Neuronal stem cell (in vitro differentiated cells): ENCODE measurements around the gene CUX1.
"Not testable (repeated sequence)": the region's sequence is repeated elsewhere in the genome, so short reads cannot be mapped to it uniquely, and the experiment has no call there.

Experiments
- DNase-seq: peaks from one replicate; pipeline ENCODE4 v3.0.0-alpha.2; 2013; ENCODE audit warnings: low spot score
- H2AFZ ChIP-seq: one replicate; pipeline ENCODE4 v1.6.1; 2013; ENCODE audit warnings: mild to moderate bottlenecking, low read length, inconsistent platforms
- H2AK5ac ChIP-seq: 2 replicates; pipeline ENCODE4 v1.6.1; 2013; ENCODE audit warnings: low read depth, mild to moderate bottlenecking, inconsistent platforms, low read length, moderate library complexity, mixed read lengths
- H2BK120ac ChIP-seq: 2 replicates; pipeline ENCODE4 v1.6.1; 2013; ENCODE audit warnings: low read depth, mild to moderate bottlenecking, inconsistent platforms, low read length, moderate library complexity, mixed read lengths
- H2BK12ac ChIP-seq: one replicate; pipeline ENCODE4 v1.6.1; 2013; ENCODE audit warnings: low read length, inconsistent platforms
- H2BK15ac ChIP-seq: 2 replicates; pipeline ENCODE4 v1.6.1; 2013; ENCODE audit warnings: mild to moderate bottlenecking, low read length, inconsistent platforms, mixed read lengths
- H2BK5ac ChIP-seq: one replicate; pipeline ENCODE4 v1.6.1; 2013; ENCODE audit warnings: inconsistent platforms, mild to moderate bottlenecking, low read length, moderate library complexity
- H3K14ac ChIP-seq: one replicate; pipeline ENCODE4 v1.6.1; 2013; ENCODE audit warnings: low read length, inconsistent platforms
- H3K18ac ChIP-seq: 2 replicates; pipeline ENCODE4 v1.6.1; 2013; ENCODE audit warnings: low read length, inconsistent platforms
- H3K23ac ChIP-seq: 2 replicates; pipeline ENCODE4 v1.6.1; 2013; ENCODE audit warnings: low read depth, mild to moderate bottlenecking, mixed read lengths, low read length, inconsistent platforms; ENCODE audit not compliant: poor library complexity
- H3K27ac ChIP-seq: replicated peaks from 3 replicates; pipeline ENCODE4 v1.5.1; 2013; ENCODE audit warnings: low read length, inconsistent platforms
- H3K27me3 ChIP-seq, 3 experiments: 2 replicates each; pipeline ENCODE4 v1.6.1; 2013; ENCODE audit warnings: low read length in 3 of 3, mild to moderate bottlenecking in 2 of 3, inconsistent platforms in 1 of 3, low read depth in 1 of 3, mixed read lengths in 1 of 3, moderate library complexity in 1 of 3; ENCODE audit not compliant: control insufficient read depth in 3 of 3, insufficient read depth in 3 of 3
- H3K36me3 ChIP-seq, 2 donors: replicated peaks in 1 of 2; 2 replicates each; pipeline ENCODE4 v1.6.1; 2013; ENCODE audit warnings: low read length in 2 of 2; ENCODE audit not compliant: control insufficient read depth in 2 of 2, insufficient read depth in 2 of 2
- H3K4ac ChIP-seq: 2 replicates; pipeline ENCODE4 v1.6.1; 2013; ENCODE audit warnings: inconsistent platforms, mild to moderate bottlenecking, low read length, moderate library complexity
- H3K4me1 ChIP-seq, 2 donors: 1 replicate in 1 of 2; 2 replicates in 1 of 2; pipeline ENCODE4 v1.6.1; 2013; ENCODE audit warnings: low read length in 2 of 2, low read depth in 1 of 2; ENCODE audit not compliant: control insufficient read depth in 2 of 2, insufficient read depth in 1 of 2
- H3K4me2 ChIP-seq: one replicate; pipeline ENCODE4 v1.6.1; 2013; ENCODE audit warnings: mild to moderate bottlenecking, low read length, inconsistent platforms; ENCODE audit not compliant: insufficient read depth, poor library complexity, severe bottlenecking
- H3K4me3 ChIP-seq, 2 donors: 2 replicates each; pipeline ENCODE4 v1.5.1; 2013; ENCODE audit warnings: low read length in 2 of 2, mild to moderate bottlenecking in 2 of 2, inconsistent platforms in 1 of 2, moderate library complexity in 1 of 2
- H3K79me1 ChIP-seq: one replicate; pipeline ENCODE4 v1.6.1; 2013; ENCODE audit warnings: low read depth, mild to moderate bottlenecking, inconsistent platforms, low read length, moderate library complexity
- H3K9ac ChIP-seq: one replicate; pipeline ENCODE4 v1.6.1; 2013; ENCODE audit warnings: mild to moderate bottlenecking, low read depth, low read length, inconsistent platforms; ENCODE audit not compliant: poor library complexity
- H3K9me3 ChIP-seq, 2 donors: replicated peaks in 1 of 2; 2 replicates each; pipeline versions ENCODE3 to v1.6.1; 2013; ENCODE audit warnings: low read length in 2 of 2, mild to moderate bottlenecking in 2 of 2, inconsistent platforms in 1 of 2, low read depth in 1 of 2, mixed read lengths in 1 of 2, moderate library complexity in 1 of 2; ENCODE audit not compliant: control insufficient read depth in 2 of 2, insufficient read depth in 1 of 2
- H4K8ac ChIP-seq: one replicate; pipeline ENCODE4 v1.6.1; 2013; ENCODE audit warnings: low read depth, mild to moderate bottlenecking, inconsistent platforms, low read length, moderate library complexity
- H4K91ac ChIP-seq: one replicate; pipeline ENCODE4 v1.6.1; 2013; ENCODE audit warnings: low read length, low read depth, mild to moderate bottlenecking, inconsistent platforms; ENCODE audit not compliant: poor library complexity
- WGBS, 2 donors: extraction: QIAGEN DNeasy Blood & Tissue Kit; methylation state at CpG; one replicate each; pipeline ENCODE4 v1.1.7; 2013; ENCODE audit warnings: missing lambda C conversion rate in 2 of 2, mixed read lengths in 1 of 2; ENCODE audit not compliant: insufficient read length in 2 of 2, insufficient replicate concordance in 1 of 2; ENCODE audit errors: extremely low coverage in 2 of 2; 5-methylcytosine and 5-hydroxymethylcytosine counted together

Gene CUX1

GRCh38 chr7:101835136-101835535, 17.7 kb downstream of the CUX1 start:
- Histone ChIP-seq H3K23ac (no peak overlapping the region), H3K27ac (no peak overlapping the region), H3K27me3 (no peaks in the 10 kb centered on the region), H3K4me2 (no peak overlapping the region), H3K4ac (no peak overlapping the region), H3K4me3 (no peak overlapping the region), H3K9me3 (no peaks in the 10 kb centered on the region), H3K4me1 (peaks cover 0 to 5% of the 10 kb centered on the region in 2 donors), H2BK15ac (no peak overlapping the region), H2BK5ac (no peak overlapping the region), H3K18ac (no peak overlapping the region), H3K79me1 (peaks cover 6% of the 10 kb centered on the region), H3K14ac (no peak overlapping the region), H2AFZ (no peak overlapping the region), H2BK12ac (no peak overlapping the region), H4K91ac (no peak overlapping the region), H2AK5ac (no peak overlapping the region), H2BK120ac (no peak overlapping the region), H3K9ac (no peak overlapping the region), H3K36me3 (peaks cover 1 to 3% of the 10 kb centered on the region in 2 donors), H4K8ac (no peak overlapping the region)
- WGBS, 2 donors, result no CpG with 5 or more reads among the region's 12 CpGs
- no peak for DNase-seq

- not testable (repeated sequence) for DNase-seq, H2BK12ac ChIP-seq, H3K9ac ChIP-seq, H3K23ac ChIP-seq, H2BK5ac ChIP-seq, H3K27me3 ChIP-seq, H3K4me1 ChIP-seq, H3K18ac ChIP-seq, H3K4me2 ChIP-seq, H4K8ac ChIP-seq, H2AFZ ChIP-seq, H2AK5ac ChIP-seq, H3K36me3 ChIP-seq, H3K79me1 ChIP-seq, H4K91ac ChIP-seq, H2BK120ac ChIP-seq, H2BK15ac ChIP-seq, H3K27ac ChIP-seq, H3K4me3 ChIP-seq, H3K14ac ChIP-seq, H3K9me3 ChIP-seq, H3K4ac ChIP-seq
- no CpG with 5 or more reads among the region's 7 CpGs for WGBS, 2 donors
These were observed 20.0 kb downstream of the CUX1 start for GRCh38 chr7:101837433-101837832.

DNA sequence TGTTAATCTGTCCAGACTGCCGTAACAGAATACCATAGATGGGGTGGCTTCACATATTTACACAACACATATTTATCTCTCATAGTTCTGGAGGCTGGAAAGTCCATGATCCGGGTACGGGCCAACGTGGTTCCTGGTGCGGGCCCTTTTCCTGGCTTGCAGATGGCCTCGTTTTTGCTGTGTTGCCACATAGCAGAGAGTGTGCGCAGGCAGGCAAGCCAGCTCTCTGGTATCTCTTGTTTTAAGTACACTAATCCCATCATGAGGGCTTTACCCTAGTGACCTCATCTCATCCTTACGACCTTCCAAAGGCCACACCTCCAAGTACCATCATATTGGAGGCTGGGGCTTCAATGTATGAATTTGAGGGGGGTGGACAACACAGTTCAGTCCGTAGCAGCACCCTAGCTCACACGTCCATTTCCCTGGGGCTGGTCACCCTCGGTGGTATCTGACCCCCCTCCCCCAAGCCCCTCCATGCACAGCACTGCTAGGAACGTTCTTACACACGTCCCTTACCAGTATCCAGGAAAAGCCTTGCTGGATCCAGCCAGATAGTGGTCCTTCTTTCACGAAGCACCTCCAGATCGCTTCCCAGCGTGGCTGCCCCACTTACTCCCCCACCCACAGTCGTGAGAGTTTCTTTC, 21.5 kb downstream of the CUX1 start:
- H3K14ac ChIP-seq, result no peak overlapping the region

GRCh38 chr7:101841328-101841727, 23.9 kb downstream of the CUX1 start:
- no peak for DNase-seq
- H3K79me1 ChIP-seq, result peaks cover 11% of the 10 kb centered on the region
- no peak overlapping the region for H4K91ac ChIP-seq
- peaks cover 3 to 6% of the 10 kb centered on the region in 2 donors for H3K9me3 ChIP-seq
- no peak overlapping the region for H3K9ac ChIP-seq
- H3K27me3 ChIP-seq, result no peaks in the 10 kb centered on the region
- no peak overlapping the region for H3K4ac ChIP-seq
- H2BK12ac ChIP-seq, result no peak overlapping the region
- H2BK5ac ChIP-seq, result no peak overlapping the region
- H2AFZ ChIP-seq, result no peak overlapping the region
- H2AK5ac ChIP-seq, result no peak overlapping the region
- H3K14ac ChIP-seq, result no peak overlapping the region
- H3K4me1 ChIP-seq, result peaks cover 0 to 5% of the 10 kb centered on the region in 2 donors
- H2BK120ac ChIP-seq, result no peak overlapping the region
- no peak overlapping the region for H3K23ac ChIP-seq
- no peak overlapping the region for H3K4me3 ChIP-seq
- no peak overlapping the region for H2BK15ac ChIP-seq
- H3K4me2 ChIP-seq, result no peak overlapping the region
- H3K27ac ChIP-seq, result no peak overlapping the region
- H3K18ac ChIP-seq, result no peak overlapping the region
- WGBS, 2 donors, result no CpG with 5 or more reads among the region's 3 CpGs
- H3K36me3 ChIP-seq, result no peaks in the 10 kb centered on the region
- H4K8ac ChIP-seq, result no peak overlapping the region

More for the DNA sequence above, 21.5 kb downstream of the CUX1 start:
- Histone ChIP-seq H3K27ac (no peak overlapping the region), H3K4ac (no peak overlapping the region), H3K23ac (no peak overlapping the region), H4K91ac (no peak overlapping the region), H2BK12ac (no peak overlapping the region), H2AFZ (no peak overlapping the region), H3K4me3 (no peak overlapping the region), H3K18ac (no peak overlapping the region), H3K9me3 (peaks cover 0 to 4% of the 10 kb centered on the region in 2 donors), H3K27me3 (no peaks in the 10 kb centered on the region), H3K79me1 (peaks cover 5% of the 10 kb centered on the region), H2AK5ac (no peak overlapping the region), H2BK5ac (no peak overlapping the region), H3K4me2 (no peak overlapping the region), H3K9ac (no peak overlapping the region), H3K4me1 (peaks cover 0 to 5% of the 10 kb centered on the region in 2 donors), H2BK15ac (no peak overlapping the region), H2BK120ac (no peak overlapping the region), H4K8ac (no peak overlapping the region), H3K36me3 (peaks cover 0 to 1% of the 10 kb centered on the region in 2 donors)
- DNase-seq, result no peak
- no CpG with 5 or more reads among the region's 17 CpGs for whole genome bisulfite sequencing, 2 donors
